Measurements from ENCODE around the gene PICALM.

Gene PICALM

GRCh38 chr11:86087256-86087655, 18.4 kb upstream of the PICALM start:
- in situ Hi-C loops (cut with HindIII; ENCODE audit: low sequenced_read_pairs) = no loop called here

DNA sequence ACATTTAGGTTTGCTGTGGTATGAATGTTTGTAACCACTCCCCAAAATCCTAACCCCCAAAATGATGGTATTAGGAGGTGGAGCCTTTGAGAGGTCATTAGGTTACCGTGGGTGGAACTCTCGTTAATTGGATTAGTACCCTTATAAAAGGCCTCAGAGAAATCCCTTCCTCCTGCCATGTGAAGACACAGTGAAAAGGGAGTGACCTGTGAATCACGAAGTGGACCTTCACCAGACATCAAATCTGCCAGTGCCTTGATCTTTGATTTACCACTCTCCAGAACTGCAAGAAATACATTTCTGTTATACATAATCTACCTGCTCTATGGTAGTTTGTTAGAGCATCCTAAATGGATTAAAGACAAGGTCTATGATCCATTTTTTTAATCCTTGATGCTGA, 12.6 kb upstream of the PICALM start:
- in situ Hi-C loops (cut with HindIII; ENCODE audit: low sequenced_read_pairs) = no loop called here

GRCh38 chr11:86079421-86079820, 10.5 kb upstream of the PICALM start:
- in situ Hi-C loops (cut with HindIII; ENCODE audit: low sequenced_read_pairs) = no loop called here

GRCh38 chr11:86073948-86074347, 5.1 kb upstream of the PICALM start:
- in situ Hi-C loops (cut with HindIII; ENCODE audit: low sequenced_read_pairs) = no loop called here

- in situ Hi-C loops (cut with HindIII; ENCODE audit: low sequenced_read_pairs) = no loop called here
Measured at GRCh38 chr11:86072211-86072610, 3.3 kb upstream of the PICALM start.

- in situ Hi-C loops (cut with HindIII; ENCODE audit: low sequenced_read_pairs) = no loop called here
Measured at GRCh38 chr11:86070142-86071056, 1.5 kb upstream of the PICALM start.

DNA sequence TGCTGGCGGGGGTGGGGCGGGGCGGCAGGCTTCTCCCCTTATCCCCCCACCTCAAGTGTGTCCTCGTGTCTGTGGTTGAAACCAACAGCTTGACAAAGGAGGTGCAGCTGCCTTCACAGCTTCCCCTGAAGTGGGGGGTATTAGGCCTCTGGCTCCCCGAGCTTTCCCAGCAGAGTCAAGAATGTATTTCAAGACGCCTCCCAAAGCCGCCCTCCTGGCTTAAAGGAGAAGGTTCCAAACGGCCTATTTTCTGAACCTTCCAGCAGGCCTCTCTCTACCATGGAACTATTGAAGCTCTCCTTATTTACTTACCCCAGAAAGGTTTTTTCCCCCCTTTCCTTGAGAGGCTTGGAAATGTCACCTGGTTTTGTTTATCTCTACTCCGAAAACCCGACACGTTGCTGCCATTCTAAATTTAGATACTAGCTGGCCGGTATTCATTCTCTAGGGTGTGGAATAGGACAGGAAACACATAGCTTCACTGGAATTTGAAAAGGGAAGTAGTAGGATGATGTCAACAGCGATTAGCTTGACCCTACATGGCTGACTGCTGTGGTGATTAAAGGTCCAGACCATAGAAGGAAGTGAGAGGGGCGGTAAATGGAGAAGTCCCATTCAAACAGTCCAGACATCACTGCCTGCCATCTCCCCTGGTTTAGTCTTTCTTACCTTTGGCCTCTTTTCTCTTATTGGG, 671 bp upstream of the PICALM start:
- in situ Hi-C loops (cut with HindIII; ENCODE audit: low sequenced_read_pairs) = no loop called here

DNA sequence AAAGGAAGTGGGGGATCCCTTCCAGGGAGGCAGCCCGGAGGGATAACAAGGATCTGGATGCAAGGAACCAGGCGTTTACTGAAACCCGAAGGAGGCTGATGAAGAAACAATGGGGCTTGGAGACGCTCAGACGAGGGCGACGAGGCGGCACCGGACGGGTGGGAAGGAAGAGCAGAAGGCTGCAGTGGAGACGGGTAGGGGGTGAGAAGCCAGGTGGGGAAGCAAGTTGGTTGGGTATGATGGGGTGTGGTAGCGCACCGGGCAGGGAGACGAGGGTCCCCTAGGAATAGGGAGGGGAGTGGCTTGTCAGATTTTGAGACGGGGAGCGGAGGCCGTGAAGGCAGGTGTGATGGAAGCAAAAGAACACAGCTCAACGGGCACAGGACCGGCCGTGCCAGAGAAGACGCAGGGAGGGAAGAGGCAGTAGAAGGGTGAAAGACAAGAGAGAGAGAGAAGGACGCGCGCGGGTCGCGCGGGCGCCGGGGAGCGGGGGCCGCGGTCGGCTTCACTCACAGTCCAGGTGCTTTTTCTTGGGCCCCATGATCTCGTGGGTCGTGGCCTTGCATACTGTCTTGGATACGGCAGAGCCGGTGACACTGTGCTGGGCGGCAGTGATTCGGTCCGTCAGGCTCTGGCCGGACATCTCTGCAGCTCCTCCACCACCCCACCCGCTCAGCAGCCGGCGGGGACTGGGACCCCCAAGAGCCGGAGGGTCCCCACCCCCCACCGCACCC, 579 bp downstream of the PICALM start:
- in situ Hi-C loops (cut with HindIII; ENCODE audit: low sequenced_read_pairs) = no loop called here

GRCh38 chr11:86067851-86068137, 1.1 kb downstream of the PICALM start:
- in situ Hi-C loops (cut with HindIII; ENCODE audit: low sequenced_read_pairs) = no loop called here

GRCh38 chr11:86067009-86067850, 1.7 kb downstream of the PICALM start:
- in situ Hi-C loops (cut with HindIII; ENCODE audit: low sequenced_read_pairs) = no loop called here

- in situ Hi-C loops (cut with HindIII; ENCODE audit: low sequenced_read_pairs) = no loop called here
Measured at GRCh38 chr11:86066657-86067008, 2.3 kb downstream of the PICALM start.

DNA sequence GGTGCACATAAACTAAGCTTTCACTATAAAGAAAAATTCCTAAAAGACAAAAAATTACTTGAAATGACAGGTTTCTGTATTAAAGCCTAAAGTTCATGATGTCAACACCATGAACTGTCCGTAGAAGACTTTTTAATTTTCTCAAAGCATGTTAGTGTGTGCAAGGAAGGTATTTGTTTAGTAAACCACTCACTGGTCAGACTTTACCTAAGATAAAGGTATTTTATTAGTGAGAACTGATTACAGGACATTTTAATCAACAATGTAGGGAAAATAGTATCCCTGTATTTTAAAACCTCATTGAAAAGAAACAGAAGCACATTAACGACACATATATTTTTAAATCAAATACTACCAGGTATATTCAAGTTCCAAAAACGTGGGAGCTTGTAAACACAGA, 2.9 kb downstream of the PICALM start:
- in situ Hi-C loops (cut with HindIII; ENCODE audit: low sequenced_read_pairs) = no loop called here

DNA sequence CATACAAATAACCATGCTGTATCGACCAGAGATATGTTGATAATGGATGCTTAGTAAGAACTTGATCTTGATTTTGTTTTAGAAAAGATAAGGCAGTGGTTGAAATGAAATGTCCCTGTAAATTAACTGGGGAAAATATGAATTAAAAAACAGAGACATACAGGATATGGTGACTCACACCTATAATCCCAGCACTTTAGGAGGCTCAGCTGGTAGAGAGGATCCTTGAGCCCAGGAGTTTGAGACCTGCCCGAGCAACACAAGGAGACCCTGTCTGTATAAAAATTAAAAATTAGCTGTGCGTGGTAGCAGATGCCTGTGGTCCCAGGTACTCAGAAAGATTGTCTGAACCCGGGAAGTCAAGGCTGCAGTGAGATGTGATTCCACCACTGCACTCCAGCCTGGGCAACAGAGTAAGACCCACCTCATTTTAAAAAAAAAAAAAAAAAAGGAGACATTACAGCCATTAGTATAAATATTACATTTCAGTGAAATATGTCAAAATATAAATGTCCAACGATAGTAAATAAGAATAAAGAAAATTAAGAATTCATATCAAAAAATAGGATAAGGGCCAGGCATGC, 4.6 kb downstream of the PICALM start:
- in situ Hi-C loops (cut with HindIII; ENCODE audit: low sequenced_read_pairs) = no loop called here

DNA sequence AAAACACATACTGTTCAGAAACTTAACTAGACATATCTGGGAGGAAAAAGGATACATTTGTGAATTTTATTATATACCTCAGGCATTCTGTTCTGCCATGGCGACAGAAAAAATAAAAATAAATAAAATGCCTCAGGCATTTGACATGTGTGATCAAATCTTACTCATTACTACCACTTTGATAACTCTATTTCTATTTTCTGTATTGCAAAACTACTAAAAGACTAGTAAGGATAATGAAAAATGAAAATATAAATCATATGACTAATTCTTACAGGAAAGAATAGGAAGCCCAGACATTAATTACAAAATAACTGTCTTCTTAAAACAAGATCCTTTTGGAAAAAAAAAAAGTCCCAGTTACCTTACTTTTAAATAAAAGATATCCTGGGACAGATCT, 5.3 kb downstream of the PICALM start:
- in situ Hi-C loops (cut with HindIII; ENCODE audit: low sequenced_read_pairs) = no loop called here

DNA sequence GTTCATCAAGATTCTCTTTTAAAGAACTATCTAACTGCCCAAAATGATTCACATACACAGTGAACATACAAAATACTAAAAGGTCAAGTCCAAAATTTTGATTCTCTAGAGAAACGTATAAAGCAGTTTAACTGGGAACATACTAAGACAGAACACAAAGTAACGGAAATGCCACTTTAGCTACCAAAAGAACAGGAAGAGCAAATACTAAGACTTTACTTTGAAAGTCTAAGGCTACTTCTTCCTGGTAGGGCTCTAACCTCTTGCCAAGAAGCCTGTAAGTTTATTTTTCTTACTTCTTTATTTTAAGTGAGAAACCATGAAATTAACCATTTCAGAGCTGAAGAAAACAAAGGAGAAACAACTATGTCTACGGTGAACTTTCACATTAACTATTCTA, 6.2 kb downstream of the PICALM start:
- in situ Hi-C loops (cut with HindIII; ENCODE audit: low sequenced_read_pairs) = no loop called here

DNA sequence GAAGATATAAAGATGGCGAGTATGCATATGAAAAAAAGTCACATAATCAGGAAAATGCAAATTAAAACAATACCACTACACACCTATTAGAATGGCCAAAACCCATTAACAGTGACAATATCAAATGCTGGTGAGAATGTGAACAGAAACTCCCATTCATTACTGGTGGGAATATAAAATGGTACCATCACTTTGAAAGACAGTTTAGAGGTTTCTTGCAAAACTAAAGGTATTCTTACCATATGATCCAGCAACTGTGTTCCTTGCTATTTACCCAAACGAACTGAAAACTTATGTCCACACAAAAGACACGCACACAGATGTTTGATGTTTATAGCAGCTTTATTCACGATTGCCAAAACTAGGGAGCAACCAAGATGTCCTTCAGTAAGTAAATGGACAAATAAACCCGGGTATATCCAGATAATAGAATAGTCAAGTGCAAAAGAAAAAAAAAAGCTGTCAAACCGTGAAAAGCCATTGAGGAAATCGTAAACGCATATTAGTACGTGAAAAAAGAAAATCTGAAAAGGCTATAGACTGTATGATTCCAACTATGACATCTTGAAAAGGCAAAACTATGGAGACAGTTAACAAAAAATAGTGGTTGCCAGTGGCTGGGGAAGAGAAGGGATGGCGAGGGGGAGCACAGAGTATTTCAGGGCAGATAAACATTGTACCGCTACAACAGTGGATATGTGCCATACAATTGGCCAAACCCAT, 7.2 kb downstream of the PICALM start:
- in situ Hi-C loops (cut with HindIII; ENCODE audit: low sequenced_read_pairs) = no loop called here

DNA sequence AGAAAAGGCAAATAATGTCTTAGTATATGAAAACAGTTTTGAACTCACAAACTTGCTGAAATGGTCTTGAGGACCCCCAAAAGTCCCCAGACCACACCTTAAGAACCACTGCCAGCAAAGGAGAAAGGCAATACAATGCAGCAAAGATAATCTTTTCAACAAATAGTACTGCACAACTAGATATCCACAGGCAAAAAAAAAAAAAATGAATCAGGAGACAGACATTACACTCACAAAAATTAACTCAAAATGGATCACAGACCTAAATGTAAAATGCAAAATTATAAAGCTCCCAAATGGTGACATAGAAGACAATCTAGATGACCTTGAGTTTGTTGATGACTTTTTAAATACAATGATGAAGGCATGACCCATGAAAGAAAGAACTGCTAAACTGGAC, 8.3 kb downstream of the PICALM start:
- in situ Hi-C loops (cut with HindIII; ENCODE audit: low sequenced_read_pairs) = no loop called here

- in situ Hi-C loops (cut with HindIII; ENCODE audit: low sequenced_read_pairs) = no loop called here
Measured at GRCh38 chr11:86058360-86058759, 10.5 kb downstream of the PICALM start.

DNA sequence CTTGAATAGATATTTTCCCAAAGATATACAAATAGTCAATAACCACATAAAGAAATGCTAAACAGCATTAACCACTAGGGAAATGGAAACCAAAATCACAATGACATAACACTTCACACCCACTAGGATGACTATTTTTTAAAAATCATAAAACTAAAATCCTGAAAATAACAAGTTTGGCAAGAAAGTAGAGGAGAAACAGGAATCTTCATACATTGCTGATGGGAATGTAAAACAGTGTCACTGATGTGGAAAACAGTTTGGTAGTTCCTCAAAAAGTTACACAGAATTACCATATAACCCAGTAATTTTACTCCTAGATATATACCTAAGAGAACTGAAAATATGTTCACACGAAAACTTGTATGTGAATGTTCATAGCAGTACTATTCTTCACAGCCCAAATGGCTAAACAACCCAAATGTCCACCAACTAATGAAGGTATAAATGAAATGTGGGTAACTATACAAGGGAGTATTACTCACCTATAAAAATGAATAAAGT, 12.5 kb downstream of the PICALM start:
- in situ Hi-C loops (cut with HindIII; ENCODE audit: low sequenced_read_pairs) = no loop called here

Data from DLD1 (cell line).